Measurements from ENCODE around the gene CTXN2. TPM values are rescaled to one million over a fixed set of nuclear protein-coding genes. Genes with fewer than 3 reads are reported as not detected.
A peak's percentile ranks its signal among the peaks of the same experiment; 100 is the strongest.

The CTXN2 gene
- total and polyA plus RNA-seq, 2 experiments from 2014 or later = 0.10 TPM; not detected in 1

DNA sequence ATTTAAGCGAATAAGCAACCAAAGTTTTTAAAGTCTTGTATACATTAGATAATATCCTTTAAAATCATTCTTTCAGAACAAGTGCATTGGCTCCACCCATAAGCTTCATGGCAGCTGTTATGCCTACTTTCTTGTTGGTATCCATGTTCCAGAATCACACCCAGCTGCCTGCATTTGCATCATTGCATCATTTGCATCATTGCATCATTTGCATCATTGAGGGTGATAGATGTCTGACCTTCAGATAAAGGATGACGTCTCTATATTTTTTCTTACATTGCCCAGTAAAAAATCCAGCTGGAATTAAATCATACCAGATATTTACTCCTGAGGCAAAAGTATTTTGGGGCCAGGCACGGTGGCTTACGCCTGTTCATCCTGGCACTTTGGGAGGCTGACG is 56.9 kb downstream of the CTXN2 start (continued):
- TF ChIP-seq, protein P1, sequence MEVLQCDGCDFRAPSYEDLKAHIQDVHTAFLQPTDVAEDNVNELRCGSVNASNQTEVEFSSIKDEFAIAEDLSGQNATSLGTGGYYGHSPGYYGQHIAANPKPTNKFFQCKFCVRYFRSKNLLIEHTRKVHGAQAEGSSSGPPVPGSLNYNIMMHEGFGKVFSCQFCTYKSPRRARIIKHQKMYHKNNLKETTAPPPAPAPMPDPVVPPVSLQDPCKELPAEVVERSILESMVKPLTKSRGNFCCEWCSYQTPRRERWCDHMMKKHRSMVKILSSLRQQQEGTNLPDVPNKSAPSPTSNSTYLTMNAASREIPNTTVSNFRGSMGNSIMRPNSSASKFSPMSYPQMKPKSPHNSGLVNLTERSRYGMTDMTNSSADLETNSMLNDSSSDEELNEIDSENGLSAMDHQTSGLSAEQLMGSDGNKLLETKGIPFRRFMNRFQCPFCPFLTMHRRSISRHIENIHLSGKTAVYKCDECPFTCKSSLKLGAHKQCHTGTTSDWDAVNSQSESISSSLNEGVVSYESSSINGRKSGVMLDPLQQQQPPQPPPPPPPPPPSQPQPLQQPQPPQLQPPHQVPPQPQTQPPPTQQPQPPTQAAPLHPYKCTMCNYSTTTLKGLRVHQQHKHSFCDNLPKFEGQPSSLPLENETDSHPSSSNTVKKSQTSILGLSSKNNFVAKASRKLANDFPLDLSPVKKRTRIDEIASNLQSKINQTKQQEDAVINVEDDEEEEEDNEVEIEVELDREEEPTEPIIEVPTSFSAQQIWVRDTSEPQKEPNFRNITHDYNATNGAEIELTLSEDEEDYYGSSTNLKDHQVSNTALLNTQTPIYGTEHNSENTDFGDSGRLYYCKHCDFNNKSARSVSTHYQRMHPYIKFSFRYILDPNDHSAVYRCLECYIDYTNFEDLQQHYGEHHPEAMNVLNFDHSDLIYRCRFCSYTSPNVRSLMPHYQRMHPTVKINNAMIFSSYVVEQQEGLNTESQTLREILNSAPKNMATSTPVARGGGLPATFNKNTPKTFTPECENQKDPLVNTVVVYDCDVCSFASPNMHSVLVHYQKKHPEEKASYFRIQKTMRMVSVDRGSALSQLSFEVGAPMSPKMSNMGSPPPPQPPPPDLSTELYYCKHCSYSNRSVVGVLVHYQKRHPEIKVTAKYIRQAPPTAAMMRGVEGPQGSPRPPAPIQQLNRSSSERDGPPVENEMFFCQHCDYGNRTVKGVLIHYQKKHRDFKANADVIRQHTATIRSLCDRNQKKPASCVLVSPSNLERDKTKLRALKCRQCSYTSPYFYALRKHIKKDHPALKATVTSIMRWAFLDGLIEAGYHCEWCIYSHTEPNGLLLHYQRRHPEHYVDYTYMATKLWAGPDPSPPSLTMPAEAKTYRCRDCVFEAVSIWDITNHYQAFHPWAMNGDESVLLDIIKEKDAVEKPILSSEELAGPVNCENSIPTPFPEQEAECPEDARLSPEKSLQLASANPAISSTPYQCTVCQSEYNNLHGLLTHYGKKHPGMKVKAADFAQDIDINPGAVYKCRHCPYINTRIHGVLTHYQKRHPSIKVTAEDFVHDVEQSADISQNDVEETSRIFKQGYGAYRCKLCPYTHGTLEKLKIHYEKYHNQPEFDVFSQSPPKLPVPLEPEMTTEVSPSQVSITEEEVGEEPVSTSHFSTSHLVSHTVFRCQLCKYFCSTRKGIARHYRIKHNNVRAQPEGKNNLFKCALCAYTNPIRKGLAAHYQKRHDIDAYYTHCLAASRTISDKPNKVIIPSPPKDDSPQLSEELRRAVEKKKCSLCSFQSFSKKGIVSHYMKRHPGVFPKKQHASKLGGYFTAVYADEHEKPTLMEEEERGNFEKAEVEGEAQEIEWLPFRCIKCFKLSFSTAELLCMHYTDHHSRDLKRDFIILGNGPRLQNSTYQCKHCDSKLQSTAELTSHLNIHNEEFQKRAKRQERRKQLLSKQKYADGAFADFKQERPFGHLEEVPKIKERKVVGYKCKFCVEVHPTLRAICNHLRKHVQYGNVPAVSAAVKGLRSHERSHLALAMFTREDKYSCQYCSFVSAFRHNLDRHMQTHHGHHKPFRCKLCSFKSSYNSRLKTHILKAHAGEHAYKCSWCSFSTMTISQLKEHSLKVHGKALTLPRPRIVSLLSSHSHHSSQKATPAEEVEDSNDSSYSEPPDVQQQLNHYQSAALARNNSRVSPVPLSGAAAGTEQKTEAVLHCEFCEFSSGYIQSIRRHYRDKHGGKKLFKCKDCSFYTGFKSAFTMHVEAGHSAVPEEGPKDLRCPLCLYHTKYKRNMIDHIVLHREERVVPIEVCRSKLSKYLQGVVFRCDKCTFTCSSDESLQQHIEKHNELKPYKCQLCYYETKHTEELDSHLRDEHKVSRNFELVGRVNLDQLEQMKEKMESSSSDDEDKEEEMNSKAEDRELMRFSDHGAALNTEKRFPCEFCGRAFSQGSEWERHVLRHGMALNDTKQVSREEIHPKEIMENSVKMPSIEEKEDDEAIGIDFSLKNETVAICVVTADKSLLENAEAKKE (CRISPR knock-in tag; IDR thresholded peaks at IDR 0.05) = no peak
- no peak for TF ChIP-seq ZNF114 (CRISPR knock-in tag; IDR thresholded peaks at IDR 0.05)
- TF ChIP-seq POLR2AphosphoS5 (IDR thresholded peaks at IDR 0.05; ENCODE audit: low read depth) = no peak

DNA sequence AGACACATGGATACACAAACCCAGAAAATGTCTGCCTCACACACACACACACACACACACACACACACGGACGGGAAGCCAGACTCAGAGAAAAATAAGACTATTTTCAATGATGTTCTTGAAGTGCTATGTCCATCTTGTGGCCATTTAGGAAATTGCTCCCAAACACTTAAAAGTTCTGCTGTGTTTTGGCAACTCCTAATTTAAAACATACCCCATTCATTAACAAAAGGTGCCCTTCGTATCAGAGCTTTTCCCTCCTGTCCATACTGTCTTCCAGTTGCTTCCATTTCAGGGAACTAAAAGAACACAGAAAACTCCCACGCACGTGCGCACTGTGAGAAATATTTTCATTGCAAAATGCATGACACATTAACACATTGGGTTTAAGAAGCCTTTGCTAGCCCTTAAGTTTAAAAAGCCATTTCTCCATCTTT is 59.2 kb downstream of the CTXN2 start:
- H3K9me3 Mint-ChIP-seq = no peaks in the 10 kb centered on the region; the same call in 2 of the 3 replicates
- H3K4me3 Mint-ChIP-seq = no peak overlapping the region

More for the DNA sequence above, 59.2 kb downstream of the CTXN2 start:
- no peaks in the 10 kb centered on the region for H3F3A ChIP-seq (replicated peaks; ENCODE audit: low read depth)
- H3K79me2 ChIP-seq (replicated peaks; ENCODE audit: insufficient read depth) = no peaks in the 10 kb centered on the region
- no peak overlapping the region for H3K27ac ChIP-seq (ENCODE audit: low read depth)
- no peaks in the 10 kb centered on the region for H4K20me1 ChIP-seq (replicated peaks; ENCODE audit: insufficient read depth)
- Mint-ChIP-seq H3K27ac (0 out of 2 replicates have a peak overlapping the region, but pooled peaks have one; percentile 9), H3K36me3 (ENCODE audit: low read depth) (no peaks in the 10 kb centered on the region), H3K4me1 (no peaks in the 10 kb centered on the region; the same call in 2 of the 3 replicates), H3K27me3 (ENCODE audit: insufficient read depth, low read depth, poor library complexity) (peaks cover 10% of the 10 kb centered on the region)
- H3K27me3 ChIP-seq (ENCODE audit: insufficient read depth) = no peaks in the 10 kb centered on the region
- no peaks in the 10 kb centered on the region for H3K9me2 ChIP-seq (ENCODE audit: insufficient read depth)
- no peaks in the 10 kb centered on the region for H3K4me1 ChIP-seq (ENCODE audit: insufficient read depth)
- ATAC-seq = peak; percentile 68
- no peaks in the 10 kb centered on the region for H3K36me3 ChIP-seq (ENCODE audit: insufficient read depth)
- DNase-seq (ENCODE audit: low spot score) = peak; percentile 85
- no peak overlapping the region for H3K4me3 ChIP-seq
- H3K4me2 ChIP-seq = no peak overlapping the region
- H2AFZ ChIP-seq = peak overlapping the region; percentile 82
- TF ChIP-seq, protein P1 (CRISPR knock-in tag; IDR thresholded peaks at IDR 0.05) = no peak
- TF ChIP-seq, protein P2, sequence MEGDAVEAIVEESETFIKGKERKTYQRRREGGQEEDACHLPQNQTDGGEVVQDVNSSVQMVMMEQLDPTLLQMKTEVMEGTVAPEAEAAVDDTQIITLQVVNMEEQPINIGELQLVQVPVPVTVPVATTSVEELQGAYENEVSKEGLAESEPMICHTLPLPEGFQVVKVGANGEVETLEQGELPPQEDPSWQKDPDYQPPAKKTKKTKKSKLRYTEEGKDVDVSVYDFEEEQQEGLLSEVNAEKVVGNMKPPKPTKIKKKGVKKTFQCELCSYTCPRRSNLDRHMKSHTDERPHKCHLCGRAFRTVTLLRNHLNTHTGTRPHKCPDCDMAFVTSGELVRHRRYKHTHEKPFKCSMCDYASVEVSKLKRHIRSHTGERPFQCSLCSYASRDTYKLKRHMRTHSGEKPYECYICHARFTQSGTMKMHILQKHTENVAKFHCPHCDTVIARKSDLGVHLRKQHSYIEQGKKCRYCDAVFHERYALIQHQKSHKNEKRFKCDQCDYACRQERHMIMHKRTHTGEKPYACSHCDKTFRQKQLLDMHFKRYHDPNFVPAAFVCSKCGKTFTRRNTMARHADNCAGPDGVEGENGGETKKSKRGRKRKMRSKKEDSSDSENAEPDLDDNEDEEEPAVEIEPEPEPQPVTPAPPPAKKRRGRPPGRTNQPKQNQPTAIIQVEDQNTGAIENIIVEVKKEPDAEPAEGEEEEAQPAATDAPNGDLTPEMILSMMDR (conservative IDR thresholded peaks at IDR 0.05; ENCODE audit: low read depth in 2 of 2) = peak; percentile 71 to 76
- TF ChIP-seq POLR2AphosphoS5 (IDR thresholded peaks at IDR 0.05; ENCODE audit: low read depth) = no peak

Data from GM23338 (cell line).